Activated T-helper 2 cell treated with anti-CD3 and anti-CD28 coated beads, Interferon-gamma antibody, Interleukin-2, Interleukin-4, amounts not matched to agents 10 μg/mL and 5 μg/mL and 100 μg/mL, durations not matched to agents 14 hours and 24 hours and 36 hours (primary cell): ENCODE results near the gene IL1B. TPM values are rescaled to one million over a fixed set of nuclear protein-coding genes. Genes with fewer than 3 reads are reported as not detected.
"Not testable (repeated sequence)": the region's sequence is repeated elsewhere in the genome, so short reads cannot be mapped to it uniquely, and the experiment has no call there.

Experiments
- DNase-seq: peaks from one replicate; pipeline ENCODE4 v3.0.0; 2021; ENCODE audit warnings: low spot score
- H3K27ac Mint-ChIP-seq: one replicate; pipeline ENCODE4 v1.8.0; 2021; ENCODE audit warnings: mixed read lengths
- H3K27me3 Mint-ChIP-seq: one replicate; pipeline ENCODE4 v1.8.0; 2021; ENCODE audit warnings: low read depth, mixed read lengths
- H3K36me3 Mint-ChIP-seq: one replicate; pipeline ENCODE4 v1.8.0; 2021; ENCODE audit warnings: low read depth, mixed read lengths
- H3K4me1 Mint-ChIP-seq: one replicate; pipeline ENCODE4 v1.8.0; 2021; ENCODE audit warnings: low read depth, mixed read lengths
- H3K4me3 Mint-ChIP-seq: one replicate; pipeline ENCODE4 v1.8.0; 2021; ENCODE audit warnings: low read depth, mild to moderate bottlenecking, moderate library complexity, mixed read lengths
- H3K9me3 Mint-ChIP-seq: one replicate; pipeline ENCODE4 v1.8.0; 2021; ENCODE audit warnings: mixed read lengths
- intact Hi-C: fragments of 100-400 bp; cut with micrococcal nuclease; formaldehyde crosslinking; loops from one replicate; pipeline ENCODE4 v1.15.1; 2023
- total RNA-seq: library from RNA; stranded (reverse); gene quantifications from 2 replicates; pipeline ENCODE4 v1.2.3, GENCODE V29; 2022

IL1B gene
- total RNA-seq, 1 donor from 2014 or later = not detected

- Mint-ChIP-seq H3K9me3 (peaks cover 4% of the 10 kb centered on the region), H3K4me3 (no peak overlapping the region), H3K27ac (no peak overlapping the region), H3K4me1 (peaks cover 4% of the 10 kb centered on the region), H3K36me3 (no peaks in the 10 kb centered on the region), H3K27me3 (peaks cover 39% of the 10 kb centered on the region)
- DNase-seq = no peak
- intact Hi-C loops = no loop called here
Observed at GRCh38 chr2:112870841-112871835, 34.6 kb upstream of the IL1B start.

GRCh38 chr2:112869258-112869842 is 32.8 kb upstream of the IL1B start:
- peaks cover 4% of the 10 kb centered on the region for H3K4me1 Mint-ChIP-seq
- H3K4me3 Mint-ChIP-seq = no peak overlapping the region
- DNase-seq = no peak
- H3K27me3 Mint-ChIP-seq = peaks cover 39% of the 10 kb centered on the region
- no peaks in the 10 kb centered on the region for H3K36me3 Mint-ChIP-seq
- intact Hi-C loops = no loop called here
- no peak overlapping the region for H3K27ac Mint-ChIP-seq
- peaks cover 14% of the 10 kb centered on the region for H3K9me3 Mint-ChIP-seq

- no peak for DNase-seq
- intact Hi-C loops = no loop called here
- H3K4me1 Mint-ChIP-seq = peaks cover 4% of the 10 kb centered on the region
- H3K27me3 Mint-ChIP-seq = peaks cover 30% of the 10 kb centered on the region
- no peak overlapping the region for H3K4me3 Mint-ChIP-seq
- H3K9me3 Mint-ChIP-seq = peaks cover 14% of the 10 kb centered on the region
- H3K36me3 Mint-ChIP-seq = no peaks in the 10 kb centered on the region
- no peak overlapping the region for H3K27ac Mint-ChIP-seq
Observed at GRCh38 chr2:112867701-112868631, 31.4 kb upstream of the IL1B start.

- Mint-ChIP-seq H3K4me1 (peaks cover 4% of the 10 kb centered on the region), H3K36me3 (no peaks in the 10 kb centered on the region), H3K27ac (no peak overlapping the region), H3K9me3 (peaks cover 23% of the 10 kb centered on the region), H3K4me3 (no peak overlapping the region), H3K27me3 (peaks cover 17% of the 10 kb centered on the region)
- DNase-seq = no peak
- intact Hi-C loops = no loop called here
Observed at GRCh38 chr2:112866128-112866835, 29.7 kb upstream of the IL1B start.

GRCh38 chr2:112864072-112864471 is 27.5 kb upstream of the IL1B start:
- Mint-ChIP-seq H3K27me3 (peaks cover 5% of the 10 kb centered on the region), H3K4me1 (no peaks in the 10 kb centered on the region), H3K9me3 (peaks cover 39% of the 10 kb centered on the region), H3K36me3 (no peaks in the 10 kb centered on the region), H3K4me3 (no peak overlapping the region), H3K27ac (no peak overlapping the region)
- DNase-seq = no peak
- intact Hi-C loops = no loop called here

- DNase-seq, H3K4me1 Mint-ChIP-seq, H3K36me3 Mint-ChIP-seq, intact Hi-C loops, H3K27ac Mint-ChIP-seq, H3K4me3 Mint-ChIP-seq, H3K27me3 Mint-ChIP-seq: not testable (repeated sequence)
- peaks cover 40% of the 10 kb centered on the region for H3K9me3 Mint-ChIP-seq
Observed at GRCh38 chr2:112859406-112860183, 23.0 kb upstream of the IL1B start.

- intact Hi-C loops = no loop called here
- peaks cover 20% of the 10 kb centered on the region for H3K27me3 Mint-ChIP-seq
- H3K27ac Mint-ChIP-seq = no peak overlapping the region
- H3K4me3 Mint-ChIP-seq = no peak overlapping the region
- DNase-seq = no peak
- H3K4me1 Mint-ChIP-seq = no peaks in the 10 kb centered on the region
- H3K9me3 Mint-ChIP-seq = no peaks in the 10 kb centered on the region
- H3K36me3 Mint-ChIP-seq = no peaks in the 10 kb centered on the region
Observed at GRCh38 chr2:112850588-112850987, 14.0 kb upstream of the IL1B start.

- Mint-ChIP-seq H3K4me3 (no peak overlapping the region), H3K27ac (no peak overlapping the region), H3K4me1 (no peaks in the 10 kb centered on the region), H3K9me3 (no peaks in the 10 kb centered on the region), H3K36me3 (no peaks in the 10 kb centered on the region), H3K27me3 (peaks cover 20% of the 10 kb centered on the region)
- no peak for DNase-seq
- intact Hi-C loops = no loop called here
Observed at GRCh38 chr2:112849956-112850355, 13.4 kb upstream of the IL1B start.

GRCh38 chr2:112848833-112849232 is 12.3 kb upstream of the IL1B start:
- no peak overlapping the region for H3K4me3 Mint-ChIP-seq
- H3K4me1 Mint-ChIP-seq = no peaks in the 10 kb centered on the region
- no peaks in the 10 kb centered on the region for H3K36me3 Mint-ChIP-seq
- H3K27ac Mint-ChIP-seq = no peak overlapping the region
- no peak for DNase-seq
- no peaks in the 10 kb centered on the region for H3K9me3 Mint-ChIP-seq
- intact Hi-C loops = no loop called here
- peaks cover 21% of the 10 kb centered on the region for H3K27me3 Mint-ChIP-seq

- Mint-ChIP-seq H3K9me3 (no peaks in the 10 kb centered on the region), H3K36me3 (no peaks in the 10 kb centered on the region), H3K27me3 (peaks cover 37% of the 10 kb centered on the region), H3K4me3 (no peak overlapping the region), H3K4me1 (no peaks in the 10 kb centered on the region), H3K27ac (no peak overlapping the region)
- intact Hi-C loops = no loop called here
- no peak for DNase-seq
Observed at GRCh38 chr2:112846031-112846430, 9.5 kb upstream of the IL1B start.

- DNase-seq = no peak
- Mint-ChIP-seq H3K36me3 (no peaks in the 10 kb centered on the region), H3K27me3 (peaks cover 44% of the 10 kb centered on the region), H3K4me3 (no peak overlapping the region), H3K27ac (no peak overlapping the region), H3K4me1 (no peaks in the 10 kb centered on the region), H3K9me3 (no peaks in the 10 kb centered on the region)
- intact Hi-C loops = no loop called here
Observed at GRCh38 chr2:112843836-112844235, 7.3 kb upstream of the IL1B start.
